ENCODE results near the gene DDHD1. TPM values are rescaled to one million over a fixed set of nuclear protein-coding genes. Genes with fewer than 3 reads are reported as not detected.

Gene DDHD1
- polyA plus RNA-seq, 2 donors: 1.0 to 1.5 TPM

GRCh38 chr14:53153702-53154112 lies 584 bp upstream of the DDHD1 start:
- WGBS, 2 donors: 69 to 71% methylated on average over 4 of the region's 4 CpGs
- H3K27ac ChIP-seq (ENCODE audit: low read depth in 2 of 2, low read length in 1 of 2): peak overlapping the region; percentile 73 to 83
- H3K36me3 ChIP-seq (ENCODE audit: control insufficient read depth in 2 of 2, insufficient read depth in 2 of 2, low read length in 1 of 2): no peaks in the 10 kb centered on the region
- H3K27me3 ChIP-seq (ENCODE audit: control insufficient read depth in 1 of 2, insufficient read depth in 2 of 2, low read length in 2 of 2): no peaks in the 10 kb centered on the region
- no peaks in the 10 kb centered on the region for H3K9me3 ChIP-seq (ENCODE audit: control insufficient read depth in 2 of 2, insufficient read depth in 1 of 2, low read depth in 1 of 2, low read length in 1 of 2)
- H3K4me1 ChIP-seq (ENCODE audit: control insufficient read depth in 2 of 2, insufficient read depth in 2 of 2, low read length in 1 of 2): peaks cover 0 to 5% of the 10 kb centered on the region in 2 donors
- H3K4me3 ChIP-seq (ENCODE audit: low read depth in 1 of 2, low read length in 2 of 2): peak overlapping the region; percentile 62 to 76

GRCh38 chr14:53152184-53152886 lies 788 bp downstream of the DDHD1 start:
- H3K27ac ChIP-seq (ENCODE audit: low read depth in 2 of 2, low read length in 1 of 2): peak overlapping the region; percentile 83 to 87
- H3K36me3 ChIP-seq (ENCODE audit: control insufficient read depth in 2 of 2, insufficient read depth in 2 of 2, low read length in 1 of 2): no peaks in the 10 kb centered on the region
- H3K4me1 ChIP-seq (ENCODE audit: control insufficient read depth in 2 of 2, insufficient read depth in 2 of 2, low read length in 1 of 2): peaks cover 0 to 5% of the 10 kb centered on the region in 2 donors
- H3K9me3 ChIP-seq (ENCODE audit: control insufficient read depth in 2 of 2, insufficient read depth in 1 of 2, low read depth in 1 of 2, low read length in 1 of 2): no peaks in the 10 kb centered on the region
- H3K4me3 ChIP-seq (ENCODE audit: low read depth in 1 of 2, low read length in 2 of 2): peak overlapping the region; percentile 62 to 76
- no peaks in the 10 kb centered on the region for H3K27me3 ChIP-seq (ENCODE audit: control insufficient read depth in 1 of 2, insufficient read depth in 2 of 2, low read length in 2 of 2)
- WGBS, 2 donors: 0 to 1% methylated on average over 59 to 73 of the region's 73 CpGs

- no peaks in the 10 kb centered on the region for H3K36me3 ChIP-seq (ENCODE audit: control insufficient read depth in 2 of 2, insufficient read depth in 2 of 2, low read length in 1 of 2)
- WGBS, 2 donors: 3 to 4% methylated on average over 25 of the region's 25 CpGs
- H3K9me3 ChIP-seq (ENCODE audit: control insufficient read depth in 2 of 2, insufficient read depth in 1 of 2, low read depth in 1 of 2, low read length in 1 of 2): no peaks in the 10 kb centered on the region
- H3K4me3 ChIP-seq (ENCODE audit: low read depth in 1 of 2, low read length in 2 of 2): peak overlapping the region; percentile 62 to 76
- H3K4me1 ChIP-seq (ENCODE audit: control insufficient read depth in 2 of 2, insufficient read depth in 2 of 2, low read length in 1 of 2): peaks cover 0 to 5% of the 10 kb centered on the region in 2 donors
- peak overlapping the region in 1 of 2 donors; percentile 87 for H3K27ac ChIP-seq (ENCODE audit: low read depth in 2 of 2, low read length in 1 of 2)
- H3K27me3 ChIP-seq (ENCODE audit: control insufficient read depth in 1 of 2, insufficient read depth in 2 of 2, low read length in 2 of 2): no peaks in the 10 kb centered on the region
Measured at GRCh38 chr14:53151523-53152183, 1.5 kb downstream of the DDHD1 start.

- H3K4me1 ChIP-seq (ENCODE audit: control insufficient read depth in 2 of 2, insufficient read depth in 2 of 2, low read length in 1 of 2): peaks cover 0 to 5% of the 10 kb centered on the region in 2 donors
- no peak overlapping the region for H3K4me3 ChIP-seq (ENCODE audit: low read depth in 1 of 2, low read length in 2 of 2)
- no peaks in the 10 kb centered on the region for H3K9me3 ChIP-seq (ENCODE audit: control insufficient read depth in 2 of 2, insufficient read depth in 1 of 2, low read depth in 1 of 2, low read length in 1 of 2)
- H3K27me3 ChIP-seq (ENCODE audit: control insufficient read depth in 1 of 2, insufficient read depth in 2 of 2, low read length in 2 of 2): no peaks in the 10 kb centered on the region
- no peaks in the 10 kb centered on the region for H3K36me3 ChIP-seq (ENCODE audit: control insufficient read depth in 2 of 2, insufficient read depth in 2 of 2, low read length in 1 of 2)
- no peak overlapping the region for H3K27ac ChIP-seq (ENCODE audit: low read depth in 2 of 2, low read length in 1 of 2)
- 86 to 93% methylated on average over 4 of the region's 4 CpGs for WGBS, 2 donors
Measured at GRCh38 chr14:53149668-53150316, 3.3 kb downstream of the DDHD1 start.

GRCh38 chr14:53148671-53149070 lies 4.5 kb downstream of the DDHD1 start:
- Histone ChIP-seq H3K4me3 (ENCODE audit: low read depth in 1 of 2, low read length in 2 of 2) (no peak overlapping the region), H3K27me3 (ENCODE audit: control insufficient read depth in 1 of 2, insufficient read depth in 2 of 2, low read length in 2 of 2) (no peaks in the 10 kb centered on the region), H3K9me3 (ENCODE audit: control insufficient read depth in 2 of 2, insufficient read depth in 1 of 2, low read depth in 1 of 2, low read length in 1 of 2) (no peaks in the 10 kb centered on the region), H3K36me3 (ENCODE audit: control insufficient read depth in 2 of 2, insufficient read depth in 2 of 2, low read length in 1 of 2) (no peaks in the 10 kb centered on the region), H3K4me1 (ENCODE audit: control insufficient read depth in 2 of 2, insufficient read depth in 2 of 2, low read length in 1 of 2) (peaks cover 0 to 5% of the 10 kb centered on the region in 2 donors), H3K27ac (ENCODE audit: low read depth in 2 of 2, low read length in 1 of 2) (no peak overlapping the region)

- Histone ChIP-seq H3K27ac (ENCODE audit: low read depth in 2 of 2, low read length in 1 of 2) (no peak overlapping the region), H3K4me3 (ENCODE audit: low read depth in 1 of 2, low read length in 2 of 2) (no peak overlapping the region), H3K36me3 (ENCODE audit: control insufficient read depth in 2 of 2, insufficient read depth in 2 of 2, low read length in 1 of 2) (no peaks in the 10 kb centered on the region), H3K27me3 (ENCODE audit: control insufficient read depth in 1 of 2, insufficient read depth in 2 of 2, low read length in 2 of 2) (no peaks in the 10 kb centered on the region), H3K4me1 (ENCODE audit: control insufficient read depth in 2 of 2, insufficient read depth in 2 of 2, low read length in 1 of 2) (peaks cover 0 to 5% of the 10 kb centered on the region in 2 donors), H3K9me3 (ENCODE audit: control insufficient read depth in 2 of 2, insufficient read depth in 1 of 2, low read depth in 1 of 2, low read length in 1 of 2) (no peaks in the 10 kb centered on the region)
- 84 to 90% methylated on average over 2 of the region's 2 CpGs for WGBS, 2 donors
Measured at GRCh38 chr14:53147893-53148292, 5.2 kb downstream of the DDHD1 start.

- Histone ChIP-seq H3K27ac (ENCODE audit: low read depth in 2 of 2, low read length in 1 of 2) (no peak overlapping the region), H3K36me3 (ENCODE audit: control insufficient read depth in 2 of 2, insufficient read depth in 2 of 2, low read length in 1 of 2) (no peaks in the 10 kb centered on the region), H3K4me3 (ENCODE audit: low read depth in 1 of 2, low read length in 2 of 2) (no peak overlapping the region), H3K4me1 (ENCODE audit: control insufficient read depth in 2 of 2, insufficient read depth in 2 of 2, low read length in 1 of 2) (peaks cover 0 to 5% of the 10 kb centered on the region in 2 donors), H3K27me3 (ENCODE audit: control insufficient read depth in 1 of 2, insufficient read depth in 2 of 2, low read length in 2 of 2) (no peaks in the 10 kb centered on the region), H3K9me3 (ENCODE audit: control insufficient read depth in 2 of 2, insufficient read depth in 1 of 2, low read depth in 1 of 2, low read length in 1 of 2) (no peaks in the 10 kb centered on the region)
- 74 to 95% methylated on average over 2 of the region's 2 CpGs for WGBS, 2 donors
Measured at GRCh38 chr14:53147208-53147607, 5.9 kb downstream of the DDHD1 start.

GRCh38 chr14:53146739-53147138 lies 6.4 kb downstream of the DDHD1 start:
- H3K36me3 ChIP-seq (ENCODE audit: control insufficient read depth in 2 of 2, insufficient read depth in 2 of 2, low read length in 1 of 2): no peaks in the 10 kb centered on the region

GRCh38 chr14:53144244-53144643 lies 8.9 kb downstream of the DDHD1 start:
- H3K36me3 ChIP-seq (ENCODE audit: control insufficient read depth in 2 of 2, insufficient read depth in 2 of 2, low read length in 1 of 2): no peaks in the 10 kb centered on the region
- no peak overlapping the region for H3K27ac ChIP-seq (ENCODE audit: low read depth in 2 of 2, low read length in 1 of 2)
- no peaks in the 10 kb centered on the region for H3K4me1 ChIP-seq (ENCODE audit: control insufficient read depth in 2 of 2, insufficient read depth in 2 of 2, low read length in 1 of 2)
- WGBS, 2 donors: 67 to 77% methylated on average over 1 of the region's 1 CpG
- no peak overlapping the region for H3K4me3 ChIP-seq (ENCODE audit: low read depth in 1 of 2, low read length in 2 of 2)
- no peaks in the 10 kb centered on the region for H3K27me3 ChIP-seq (ENCODE audit: control insufficient read depth in 1 of 2, insufficient read depth in 2 of 2, low read length in 2 of 2)
- peaks cover 0 to 2% of the 10 kb centered on the region in 2 donors for H3K9me3 ChIP-seq (ENCODE audit: control insufficient read depth in 2 of 2, insufficient read depth in 1 of 2, low read depth in 1 of 2, low read length in 1 of 2)

More at GRCh38 chr14:53146739-53147138, 6.4 kb downstream of the DDHD1 start:
- 64 to 77% methylated on average over 3 of the region's 3 CpGs for WGBS, 2 donors
- Histone ChIP-seq H3K27me3 (ENCODE audit: control insufficient read depth in 1 of 2, insufficient read depth in 2 of 2, low read length in 2 of 2) (no peaks in the 10 kb centered on the region), H3K27ac (ENCODE audit: low read depth in 2 of 2, low read length in 1 of 2) (no peak overlapping the region), H3K4me3 (ENCODE audit: low read depth in 1 of 2, low read length in 2 of 2) (no peak overlapping the region), H3K4me1 (ENCODE audit: control insufficient read depth in 2 of 2, insufficient read depth in 2 of 2, low read length in 1 of 2) (peaks cover 0 to under 1% of the 10 kb centered on the region in 2 donors), H3K9me3 (ENCODE audit: control insufficient read depth in 2 of 2, insufficient read depth in 1 of 2, low read depth in 1 of 2, low read length in 1 of 2) (no peaks in the 10 kb centered on the region)

All from esophagus (tissue), 2 donors.